Endometrial microvascular endothelial cells (primary cell): ENCODE results near the gene CNOT8. TPM values are rescaled to one million over a fixed set of nuclear protein-coding genes. Genes with fewer than 3 reads are reported as not detected.

Source experiments
- in situ Hi-C: cut with HindIII; loops from 2 replicates; pipeline ENCODE4 v1.10.0; 2017; ENCODE audit warnings: low sequenced_read_pairs, low pct_unique_long_range_greater_than_20kb; ENCODE audit errors: inconsistent ontology term
- total RNA-seq: library from RNA; depleted of rRNA; stranded (reverse); fragments of >200 nt; gene quantifications from one replicate; pipeline ENCODE4 v1.2.3, GENCODE V29; 2015; ENCODE audit errors: inconsistent ontology term

The CNOT8 gene
- total RNA-seq, 1 donor from 2014 or later: 90.4 TPM

- in situ Hi-C loops: no loop called here
Measured at GRCh38 chr5:154860765-154861164, 2.3 kb downstream of the CNOT8 start.

DNA sequence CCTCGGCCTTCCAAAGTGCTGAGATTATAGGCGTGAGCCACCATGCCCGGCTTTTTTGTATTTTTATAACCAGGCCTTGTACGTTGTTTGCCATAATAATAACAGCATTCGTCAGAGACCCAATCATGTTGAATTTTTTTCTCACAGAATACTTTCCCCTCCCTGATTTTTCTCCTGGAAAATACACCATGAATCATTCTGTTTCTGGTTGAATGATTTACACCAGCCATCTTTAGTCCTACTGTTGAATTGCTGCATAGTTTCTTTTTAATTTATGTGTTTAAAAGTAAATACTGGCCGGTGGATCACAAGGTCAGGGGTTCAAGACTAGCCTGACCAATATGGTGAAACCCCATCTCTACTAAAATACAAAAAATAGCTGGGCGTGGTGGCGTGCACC is 3.5 kb downstream of the CNOT8 start:
- in situ Hi-C loops: no loop called here

DNA sequence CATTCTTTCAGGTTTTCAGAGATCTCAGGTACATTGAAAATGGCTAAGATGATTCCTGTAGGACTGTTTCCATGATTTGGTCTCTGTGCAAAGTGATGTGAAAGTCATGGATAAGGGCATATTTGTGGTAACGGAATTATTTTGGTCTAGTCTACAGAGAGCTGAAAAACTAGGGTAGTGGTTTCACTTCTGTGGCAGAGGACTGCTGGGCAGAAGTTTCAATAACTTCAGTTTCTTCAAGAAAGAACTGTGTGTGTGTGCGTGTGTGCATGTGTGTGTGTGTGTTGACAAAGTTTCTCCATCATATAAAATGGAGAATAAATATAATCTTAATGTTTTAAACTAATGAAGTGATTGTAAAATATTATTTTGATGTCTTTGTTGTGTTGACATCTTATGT is 4.3 kb downstream of the CNOT8 start:
- in situ Hi-C loops: no loop called here

DNA sequence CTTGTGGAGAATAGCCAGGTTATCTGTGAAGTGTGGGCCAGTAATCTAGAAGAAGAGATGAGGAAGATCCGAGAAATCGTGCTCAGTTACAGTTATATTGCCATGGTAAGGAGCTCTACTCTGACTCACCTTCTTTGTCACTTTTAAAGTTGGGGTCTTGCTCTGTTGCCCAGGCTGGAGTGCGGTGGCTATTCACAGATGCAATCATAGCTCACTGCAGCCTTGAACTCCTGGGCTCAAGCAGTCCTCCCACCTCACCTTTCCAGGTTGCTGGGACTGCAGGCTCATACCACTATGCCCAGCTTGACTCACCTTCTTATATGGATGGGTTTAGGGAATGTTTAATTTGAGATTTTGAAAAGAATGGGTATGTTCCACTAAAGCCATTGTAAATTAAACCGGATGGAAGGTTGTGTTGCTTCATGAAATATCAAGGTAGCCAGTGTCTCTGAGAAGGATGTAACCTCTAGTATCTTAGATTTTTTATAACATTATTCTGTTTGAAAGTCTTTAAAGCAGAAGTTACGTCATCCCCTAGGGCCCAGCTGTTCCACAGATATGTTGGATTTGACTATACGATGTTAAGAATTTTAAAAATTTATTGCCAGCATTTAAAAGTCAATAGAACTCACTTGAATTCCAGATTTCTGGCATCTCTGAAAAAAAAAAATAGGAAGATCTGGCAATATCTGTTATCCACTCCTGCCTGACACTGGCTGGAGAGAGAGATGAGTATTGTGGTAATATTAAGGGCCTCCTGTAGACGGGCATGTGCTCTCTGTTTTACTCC is 5.1 kb downstream of the CNOT8 start:
- in situ Hi-C loops: no loop called here

GRCh38 chr5:154865466-154866184 is 7.2 kb downstream of the CNOT8 start:
- in situ Hi-C loops: no loop called here

DNA sequence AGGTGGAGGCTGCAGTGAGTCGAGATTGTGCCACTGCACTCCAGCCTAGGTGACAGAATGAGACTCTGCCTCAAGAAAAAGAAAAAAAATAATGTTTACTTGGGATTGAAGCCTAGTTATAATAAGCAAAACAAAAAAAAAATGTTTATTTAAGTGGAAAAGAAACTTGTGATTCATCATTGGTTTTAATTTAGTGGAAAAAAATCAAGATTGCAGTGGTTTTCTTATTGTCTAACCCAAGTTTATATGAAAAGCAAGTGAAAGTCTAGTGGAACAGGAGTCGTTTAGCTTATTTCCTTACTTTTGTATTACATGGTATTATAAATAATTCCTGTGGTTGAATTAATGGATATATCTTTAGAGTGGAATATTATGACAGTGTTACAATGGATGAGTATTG is 8.4 kb downstream of the CNOT8 start:
- in situ Hi-C loops: no loop called here

GRCh38 chr5:154868702-154869101 is 10.3 kb downstream of the CNOT8 start:
- in situ Hi-C loops: no loop called here

DNA sequence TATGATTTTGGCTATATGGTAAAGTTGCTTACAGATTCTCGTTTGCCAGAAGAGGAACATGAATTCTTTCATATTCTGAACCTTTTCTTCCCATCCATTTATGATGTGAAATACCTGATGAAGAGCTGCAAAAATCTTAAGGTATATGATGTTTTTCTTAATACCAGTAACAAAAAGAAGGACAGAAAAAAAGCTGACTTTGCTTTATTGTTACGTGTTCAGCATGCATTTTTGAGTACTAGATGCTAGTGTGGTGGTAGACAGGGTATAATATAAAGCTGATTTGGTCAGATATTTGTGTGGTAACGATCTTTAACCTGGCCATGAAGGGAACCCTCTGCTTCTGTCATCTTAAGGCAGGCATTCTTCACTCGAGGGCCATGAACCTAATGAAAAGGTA is 13.3 kb downstream of the CNOT8 start:
- in situ Hi-C loops: no loop called here

DNA sequence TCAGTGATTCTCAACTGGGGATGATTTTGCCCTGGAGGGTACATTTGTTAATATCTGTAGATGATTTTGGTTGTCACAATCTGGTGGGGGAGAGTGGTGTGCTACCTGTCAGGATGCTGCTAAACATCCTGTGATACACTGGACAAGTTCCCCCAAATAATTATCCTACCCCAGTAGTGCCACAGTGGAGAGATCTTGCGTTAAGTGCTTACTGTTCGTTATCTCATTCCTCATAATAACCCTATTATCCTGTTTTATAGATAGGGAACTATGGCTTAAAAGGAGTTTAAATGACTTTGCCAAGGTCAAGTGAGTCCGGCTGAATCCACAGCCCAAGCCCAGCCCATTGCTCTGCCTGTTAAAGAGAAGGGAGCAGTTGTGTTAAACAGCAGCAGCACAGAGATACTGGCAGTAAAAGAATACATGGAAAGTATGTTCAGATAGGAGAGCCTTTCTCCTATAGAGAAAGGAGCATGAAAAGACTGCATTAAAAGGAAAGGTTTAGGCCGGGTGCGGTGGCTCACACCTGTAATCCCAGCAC is 15.4 kb downstream of the CNOT8 start:
- in situ Hi-C loops: no loop called here

GRCh38 chr5:154878642-154879335 is 20.4 kb downstream of the CNOT8 start:
- in situ Hi-C loops: no loop called here

DNA sequence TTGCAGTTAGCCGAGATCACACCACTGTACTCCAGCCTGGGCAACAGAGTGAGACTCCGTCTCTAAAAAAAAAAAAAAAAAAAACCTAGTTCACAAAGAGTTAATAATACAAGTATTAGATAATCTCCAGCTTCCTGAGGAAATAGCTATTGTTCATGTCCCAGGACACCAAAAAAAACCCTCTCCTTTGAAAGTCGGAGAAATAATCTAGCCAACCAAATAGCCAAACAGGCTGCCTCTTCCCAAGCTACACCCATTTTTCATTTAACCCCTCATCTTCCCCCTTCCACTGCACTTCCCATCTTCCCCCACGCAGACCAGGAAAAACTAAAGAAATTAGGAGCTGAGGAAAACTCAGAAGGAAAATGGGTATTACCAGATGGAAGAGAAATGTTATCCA is 23.6 kb downstream of the CNOT8 start:
- in situ Hi-C loops: no loop called here

DNA sequence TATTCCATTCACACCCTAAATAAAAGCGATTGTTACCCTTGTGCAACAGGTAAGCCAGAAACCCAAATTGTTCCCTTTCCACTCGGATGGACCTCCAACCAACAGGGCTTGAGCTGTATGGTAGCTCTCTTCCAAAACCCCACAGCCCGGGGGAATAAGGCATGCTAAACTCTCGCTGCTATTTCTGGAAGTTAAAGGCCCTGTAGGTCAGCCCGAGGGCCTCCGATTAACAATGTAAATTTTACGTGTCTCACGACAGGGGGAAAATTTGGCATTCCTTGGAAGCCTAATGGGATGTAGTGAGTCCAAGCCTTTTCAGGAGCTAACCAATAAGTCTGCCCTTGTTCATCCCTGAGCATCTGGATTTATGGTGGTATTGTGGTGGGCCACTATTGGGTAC is 26.0 kb downstream of the CNOT8 start:
- in situ Hi-C loops: no loop called here

- in situ Hi-C loops: no loop called here
Measured at GRCh38 chr5:154885439-154885838, 27.0 kb downstream of the CNOT8 start.

DNA sequence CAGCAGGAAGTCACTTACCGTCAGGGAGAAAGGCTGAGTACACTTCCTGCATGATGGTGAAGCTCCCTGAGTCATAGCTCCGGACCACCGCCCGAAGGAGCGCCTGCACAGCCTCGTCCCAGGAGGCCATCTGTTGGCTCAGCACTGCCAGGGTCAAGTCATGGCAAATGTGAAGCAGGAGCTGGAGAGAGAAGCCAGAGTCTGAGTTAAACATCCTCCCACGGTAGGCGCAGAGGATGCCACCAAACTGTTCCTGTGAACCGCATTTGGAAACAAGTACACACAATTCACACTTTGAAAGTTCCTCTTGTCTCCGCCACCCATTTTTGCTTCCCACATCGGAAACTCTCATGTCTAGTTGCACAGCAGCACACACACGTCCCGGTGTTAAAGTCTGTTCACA is 33.9 kb downstream of the CNOT8 start:
- in situ Hi-C loops: no loop called here

DNA sequence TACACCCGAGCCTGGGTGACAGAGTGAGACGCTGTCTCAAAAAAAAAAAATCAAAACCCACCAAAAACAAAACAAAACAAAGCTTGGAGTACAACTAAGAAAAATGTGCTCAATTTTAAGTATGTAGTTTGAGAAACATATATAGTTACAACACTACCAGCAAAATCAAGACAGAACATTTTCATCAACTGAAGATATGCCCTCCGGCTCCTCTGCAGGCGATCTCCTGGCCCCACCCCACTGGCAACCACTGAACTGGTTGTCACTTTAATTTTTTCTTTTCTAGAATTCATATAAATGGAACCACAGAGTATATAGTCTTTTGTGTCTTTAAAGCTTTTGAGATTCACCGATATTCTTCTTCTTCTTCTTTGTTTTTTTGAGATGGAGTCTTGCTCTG is 35.0 kb downstream of the CNOT8 start:
- in situ Hi-C loops: no loop called here

DNA sequence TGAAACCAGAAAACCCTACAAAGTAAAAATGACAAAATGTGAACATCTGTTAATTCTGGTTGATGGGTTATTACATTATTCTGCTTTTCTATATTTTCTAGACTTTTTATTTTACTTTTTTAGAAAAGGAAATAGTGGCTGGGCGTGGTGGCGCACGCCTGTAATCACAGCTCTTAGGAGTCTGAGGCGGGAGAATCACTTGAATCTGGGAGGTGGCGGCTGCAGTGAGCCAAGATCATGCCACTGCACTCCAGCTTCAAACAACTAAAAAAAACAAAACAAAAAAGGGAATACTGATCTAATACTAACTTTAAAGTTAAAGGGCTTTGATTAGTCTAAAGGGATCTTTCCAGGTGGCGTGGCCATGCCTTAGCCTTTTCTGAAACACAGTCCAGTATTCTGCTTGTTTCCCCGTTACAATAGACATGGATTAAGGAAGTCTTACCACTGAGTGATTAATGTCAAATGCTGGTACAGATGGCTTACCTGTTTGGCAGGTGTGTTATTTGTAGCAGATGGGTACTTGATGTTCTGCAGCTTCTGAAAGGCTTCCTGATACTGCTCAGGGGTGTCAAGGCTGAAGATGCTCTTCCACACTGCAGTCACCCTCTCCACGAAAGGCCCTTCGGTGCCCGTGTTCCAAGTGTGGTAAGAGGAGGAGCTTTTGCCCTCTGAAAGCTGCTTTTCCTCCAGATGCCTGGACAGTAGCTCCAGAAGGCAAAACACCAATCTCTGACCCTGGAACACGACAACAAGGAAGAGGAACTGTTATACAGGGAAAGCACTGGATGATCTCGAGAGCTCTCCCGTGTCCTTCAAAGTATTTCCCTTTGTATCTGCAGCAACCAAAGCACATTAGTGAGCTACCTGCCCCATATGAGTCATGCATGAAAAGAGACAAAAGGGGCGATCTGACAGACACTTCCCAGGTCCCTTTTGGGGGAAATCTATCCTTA is 37.5 kb downstream of the CNOT8 start:
- in situ Hi-C loops: no loop called here

DNA sequence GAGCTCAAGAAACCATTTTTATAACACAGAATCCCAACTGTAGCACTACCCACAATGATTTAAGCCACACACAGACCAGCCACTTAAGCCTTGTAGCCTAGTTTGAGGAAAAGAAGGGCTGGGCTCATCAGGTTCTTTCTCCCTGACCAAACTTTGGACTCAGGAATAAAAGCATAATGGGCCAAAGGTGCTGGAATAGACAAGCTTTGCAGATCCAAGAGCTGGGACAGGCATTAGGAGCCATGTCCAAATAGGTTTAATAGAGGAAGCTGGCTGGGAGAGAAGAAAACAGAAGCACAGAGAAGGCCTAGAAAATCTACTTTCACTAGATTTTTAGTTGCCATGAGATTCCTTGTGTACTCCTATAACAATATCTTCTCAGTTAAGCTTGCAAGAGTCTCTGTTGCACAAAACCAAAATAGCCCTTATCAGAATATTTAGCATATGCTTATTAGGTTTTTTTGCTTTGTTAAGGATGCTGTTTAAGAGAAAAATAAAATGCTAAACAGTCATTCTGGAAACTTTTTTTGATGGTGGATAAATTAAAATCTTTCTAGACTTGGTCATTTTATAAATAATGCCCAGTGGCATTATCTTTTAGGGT is 38.2 kb downstream of the CNOT8 start:
- in situ Hi-C loops: no loop called here

DNA sequence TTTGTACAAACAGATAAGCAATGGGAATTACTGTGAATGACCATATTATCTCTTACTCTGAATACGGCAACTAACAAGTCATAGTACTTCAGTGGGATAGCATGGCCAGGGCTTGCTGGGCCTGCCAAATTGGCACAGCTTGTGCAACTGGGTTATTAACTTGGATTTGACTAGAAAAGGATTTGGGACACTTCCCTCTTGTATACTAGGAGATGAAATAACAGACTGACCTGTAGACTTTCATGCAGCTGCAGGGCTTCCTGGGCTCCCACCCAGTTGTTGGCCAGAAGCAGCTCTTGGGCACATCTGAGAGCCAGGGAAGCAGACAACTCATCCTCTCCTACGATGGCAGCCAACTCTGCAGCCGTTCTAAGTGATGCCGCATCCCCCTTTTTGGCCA is 39.8 kb downstream of the CNOT8 start:
- in situ Hi-C loops: no loop called here
